Right lobe of liver (tissue), 4 donors: ENCODE data around the gene HMGN3.

Experiments used
- CTCF ChIP-seq, 4 donors: fragments of 200-600 bp in 3 of 4; fragments of 450-650 bp in 1 of 4; IDR thresholded peaks; one replicate each; pipeline versions ENCODE4 v1.5.1 to v1.8.0; 2016 to 2022; ENCODE audit warnings: antibody characterized with exemption in 4 of 4, mild to moderate bottlenecking in 2 of 4
- POLR2A ChIP-seq: fragments of 450-650 bp; IDR thresholded peaks from one replicate; pipeline ENCODE4 v1.6.1; 2017; ENCODE audit warnings: antibody characterized with exemption, mild to moderate bottlenecking
- donor health status: DM: no; HTN: no; CAD: no.
- donor health status: DM: no; HTN: no; CAD: no.
- donor health status: DM: no; HTN: yes; CAD: no.

GRCh38 chr6:79189760-79190350 is 44.6 kb downstream of the HMGN3 start:
- TF ChIP-seq CTCF (IDR thresholded peaks at IDR 0.05), result no peak
- no peak for TF ChIP-seq POLR2A
